Activated CD8-positive, alpha-beta memory T cell treated with anti-CD3 and anti-CD28 coated beads for 24 hours (primary cell): Measurements from ENCODE around the gene SMYD5.

ENCODE experiments used
- DNase-seq: peaks from one replicate; pipeline ENCODE4 v3.0.0-alpha.2; 2020

The SMYD5 gene

DNA sequence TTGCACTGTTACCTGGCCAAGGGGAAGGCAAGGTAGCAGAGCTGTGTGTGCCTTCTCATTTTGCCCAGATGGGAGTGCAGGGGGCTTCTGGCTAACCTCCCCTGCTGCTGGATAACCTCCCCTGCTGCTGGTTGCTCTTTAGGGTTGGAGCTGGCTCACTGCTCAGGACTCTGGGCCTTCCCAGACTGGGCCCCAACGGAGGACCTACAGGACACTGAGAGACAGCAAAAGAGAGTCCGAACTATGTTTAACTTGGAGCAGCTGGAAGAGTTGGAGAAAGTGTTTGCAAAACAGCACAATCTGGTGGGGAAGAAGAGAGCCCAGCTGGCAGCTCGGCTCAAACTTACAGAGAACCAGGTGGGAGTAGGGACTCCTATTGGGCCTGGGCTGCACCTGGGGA, 5.8 kb upstream of the SMYD5 start:
- no peak for DNase-seq

- DNase-seq, result no peak
Observed at GRCh38 chr2:73210019-73210418, 4.0 kb upstream of the SMYD5 start.

GRCh38 chr2:73210696-73211095, 3.3 kb upstream of the SMYD5 start:
- no peak for DNase-seq

- DNase-seq, result no peak
Observed at GRCh38 chr2:73212098-73212447, 2.0 kb upstream of the SMYD5 start.

DNA sequence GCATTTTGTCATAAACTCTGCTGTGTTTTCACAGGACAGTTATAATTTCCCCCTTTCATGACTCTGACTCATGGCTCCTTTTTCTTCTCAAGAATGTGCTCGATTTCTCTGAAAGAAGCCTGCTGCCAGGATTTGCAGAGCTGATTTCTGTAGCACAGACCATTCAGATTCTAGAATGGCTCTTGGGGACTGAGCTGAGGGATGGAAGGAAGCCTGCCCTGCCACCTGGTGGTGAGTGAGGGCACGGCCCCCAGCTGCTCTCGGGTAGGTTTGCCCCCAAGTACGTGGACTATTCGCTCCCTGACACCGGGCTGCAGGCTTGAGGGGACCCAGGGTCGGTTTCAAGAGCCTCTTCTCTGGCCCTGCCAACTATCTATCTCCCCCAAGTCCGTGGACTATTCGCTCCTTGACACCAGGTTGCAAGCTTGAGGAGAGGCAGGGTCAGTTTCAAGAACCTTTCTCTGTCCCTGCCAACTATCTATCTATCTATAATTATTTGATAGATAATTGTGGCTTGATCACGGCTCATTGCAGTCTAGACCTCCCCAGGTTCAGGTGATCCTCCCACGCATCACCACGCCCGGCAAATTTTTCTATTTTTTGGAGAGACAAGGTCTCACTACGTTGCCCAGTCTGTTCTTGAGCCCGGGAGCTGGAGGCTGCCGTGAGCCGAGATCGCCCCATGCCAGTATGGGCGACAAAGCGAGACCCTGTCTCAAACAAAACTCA, 1.4 kb upstream of the SMYD5 start:
- DNase-seq, result peak; percentile 89

DNA sequence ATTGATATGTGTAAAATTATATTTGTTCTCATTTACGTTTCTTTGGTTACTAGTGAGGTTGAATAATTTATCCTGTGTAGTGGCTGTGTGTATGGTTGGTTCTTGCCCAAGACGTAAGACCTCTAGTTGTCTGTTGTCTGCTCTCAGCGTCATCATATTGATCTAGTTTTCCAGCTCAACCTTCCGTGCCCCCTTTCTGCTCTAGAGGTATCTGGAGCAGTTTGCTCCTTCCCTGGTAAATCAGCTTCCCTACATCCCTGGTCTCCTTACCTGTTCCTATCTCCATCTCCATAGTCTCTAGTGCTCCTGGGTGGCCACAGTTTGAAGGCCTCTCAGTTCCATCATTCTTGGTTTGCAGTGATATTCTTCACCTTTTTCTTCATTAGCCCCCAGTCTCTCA, 1.2 kb downstream of the SMYD5 start:
- DNase-seq, result no peak

DNA sequence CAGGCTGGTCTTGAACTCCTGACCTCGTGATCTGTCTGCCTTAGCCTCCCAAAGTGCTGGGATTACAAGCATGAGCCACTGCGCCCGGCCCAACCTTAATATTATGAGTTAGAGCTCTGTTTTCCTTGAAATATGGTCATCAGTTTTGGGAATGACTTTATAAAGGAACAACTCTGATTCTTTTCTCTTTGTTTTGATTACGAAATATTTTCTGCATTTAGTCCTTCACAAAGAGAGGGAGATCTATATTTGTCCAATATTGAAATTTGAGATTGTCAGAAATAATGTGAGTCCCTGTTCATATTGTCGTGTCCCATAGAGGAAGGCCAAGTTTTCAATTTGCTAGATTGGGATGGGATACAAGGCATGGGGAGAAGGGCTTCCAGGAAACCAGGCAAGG, 3.1 kb downstream of the SMYD5 start:
- DNase-seq, result no peak

DNA sequence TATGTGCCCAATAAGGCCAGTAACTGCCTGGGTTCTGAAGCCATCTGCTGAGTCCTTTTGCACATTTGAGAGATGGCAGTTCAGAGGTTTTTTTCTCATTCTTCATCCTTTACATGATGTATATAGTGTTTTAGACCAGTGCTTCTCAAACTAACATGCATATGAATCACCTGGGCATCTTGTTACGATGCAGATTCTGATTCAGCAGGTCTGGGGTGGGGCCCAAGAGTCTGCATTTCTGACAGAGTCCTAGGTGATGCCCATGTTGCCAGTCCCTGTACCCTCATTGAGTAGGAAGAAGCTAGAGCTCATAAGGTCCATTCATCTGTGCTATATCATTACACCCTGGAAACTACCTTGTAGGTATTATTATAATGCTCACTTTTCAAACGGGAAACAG, 3.8 kb downstream of the SMYD5 start:
- no peak for DNase-seq

- no peak for DNase-seq
Observed at GRCh38 chr2:73218298-73218697, 4.3 kb downstream of the SMYD5 start.

DNA sequence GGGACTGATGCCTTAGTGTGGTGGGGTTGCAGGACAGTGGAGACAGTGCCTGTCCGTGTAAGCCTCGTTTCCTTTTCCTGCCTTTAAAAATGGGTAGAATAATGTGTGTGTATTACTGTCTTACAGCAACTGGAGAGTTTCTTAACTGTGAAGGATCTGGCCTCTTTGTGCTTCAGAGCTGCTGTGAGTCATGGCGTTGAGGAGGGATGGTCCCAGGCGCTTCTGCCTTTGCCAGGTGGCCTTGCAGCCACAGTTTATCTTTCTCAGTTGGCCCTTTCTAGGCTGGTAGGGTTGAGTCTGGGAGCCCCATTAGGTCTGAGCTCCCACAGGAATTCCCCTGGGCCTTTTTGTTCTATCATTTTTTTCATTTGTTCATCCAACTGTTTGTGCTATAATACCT, 9.8 kb downstream of the SMYD5 start:
- no peak for DNase-seq

GRCh38 chr2:73225513-73226360, 11.7 kb downstream of the SMYD5 start:
- DNase-seq, result no peak

GRCh38 chr2:73227086-73227485, 13.0 kb downstream of the SMYD5 start:
- no peak for DNase-seq

- DNase-seq, result no peak
Observed at GRCh38 chr2:73228631-73229030, 14.6 kb downstream of the SMYD5 start.

- peak; percentile 76 for DNase-seq
Observed at GRCh38 chr2:73232403-73233153, 18.5 kb downstream of the SMYD5 start.

- peak; percentile 93 for DNase-seq
Observed at GRCh38 chr2:73233154-73233931, 19.3 kb downstream of the SMYD5 start, which contains the start of gene PRADC1. Gene PRADC1, minus strand, starts transcription at chr2:73233239. Its CDS starts 79 bp downstream, at chr2:73233160.

DNA sequence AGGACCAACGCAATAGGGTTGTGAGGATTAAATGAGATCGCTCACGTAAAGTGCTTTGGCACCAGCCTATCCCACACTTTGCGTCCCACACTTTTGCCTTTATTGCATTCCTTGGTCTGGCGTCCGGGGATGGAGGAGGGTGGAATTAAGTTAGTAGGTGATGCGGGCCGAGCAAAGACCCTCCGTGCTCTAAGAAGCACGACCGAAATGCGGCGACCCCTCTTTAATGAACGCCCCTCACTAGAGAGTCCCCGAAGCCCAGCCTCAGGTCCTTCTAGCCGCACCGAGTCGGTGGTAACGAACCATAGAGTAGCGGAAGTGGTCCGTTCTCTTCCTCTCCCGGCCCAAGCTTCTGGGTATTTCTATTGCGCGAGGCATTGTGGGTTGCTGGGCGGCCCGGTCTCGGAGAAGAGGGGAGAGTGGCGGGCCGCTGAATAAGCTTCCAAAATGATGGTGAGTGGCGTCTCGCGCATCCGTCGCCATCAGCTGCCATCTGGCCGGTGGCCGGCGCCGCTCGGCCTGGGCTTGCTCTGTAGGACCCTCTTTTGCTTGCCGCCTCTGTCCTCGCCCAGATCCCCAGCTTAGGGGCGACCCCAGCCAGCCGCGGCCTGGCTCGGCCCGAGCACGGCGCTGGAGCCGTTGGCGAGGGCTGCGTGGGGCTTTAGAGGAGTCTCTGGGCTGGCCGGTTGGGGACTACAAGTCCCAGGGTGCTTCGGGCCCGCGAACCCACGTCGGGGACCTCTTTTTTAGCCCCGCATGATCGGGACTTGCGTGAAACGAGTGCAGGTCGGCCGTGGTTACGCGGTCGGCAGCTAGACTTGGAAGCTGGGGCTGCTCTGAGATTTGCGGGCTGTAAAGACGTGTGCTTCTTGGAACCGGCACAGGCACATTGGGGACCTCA, 20.1 kb downstream of the SMYD5 start, which contains the start of gene CCT7:
TSS of gene CCT7 (plus strand) at position 377 of the 901 bp plus-strand sequence. CDS start at position 448, 71 bp downstream.
- DNase-seq, result peak; percentile 92

DNA sequence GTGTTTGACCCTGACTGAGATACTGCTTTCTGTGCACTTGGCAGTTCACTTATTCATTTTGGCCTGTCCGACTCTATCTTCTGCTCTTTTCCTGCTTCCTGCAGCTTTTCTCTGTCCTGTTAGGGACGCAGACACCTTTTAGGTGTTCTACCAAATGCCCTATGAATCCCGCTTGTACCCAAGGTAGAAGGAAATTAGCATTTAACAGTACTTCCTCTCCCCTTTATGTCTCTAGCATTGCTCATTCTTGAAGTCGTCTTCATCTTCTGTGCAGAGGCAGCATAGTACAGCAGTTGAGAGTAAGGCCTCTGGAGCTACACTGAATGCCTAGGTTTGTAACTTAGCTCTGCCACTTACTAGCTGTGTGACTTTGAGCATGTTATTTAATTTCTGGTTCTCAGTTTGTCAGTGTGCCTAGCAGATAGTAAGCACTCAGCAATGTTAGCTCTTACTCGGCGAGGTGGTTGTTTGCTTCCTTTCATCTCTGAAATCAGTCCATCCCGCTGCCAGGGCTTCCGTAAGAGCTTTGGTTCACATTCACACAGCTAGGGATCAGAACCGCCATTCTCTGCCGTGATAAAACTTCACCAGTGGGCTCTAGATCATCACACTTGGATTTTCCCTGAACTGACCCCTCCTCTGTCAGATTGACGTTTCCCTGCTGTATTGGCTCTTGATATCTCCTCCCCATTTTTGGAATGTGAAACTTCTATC, 21.4 kb downstream of the SMYD5 start:
- no peak for DNase-seq

- DNase-seq, result no peak
Observed at GRCh38 chr2:73237168-73237567, 23.1 kb downstream of the SMYD5 start.

- DNase-seq, result no peak
Observed at GRCh38 chr2:73238149-73238548, 24.1 kb downstream of the SMYD5 start.

- DNase-seq, result no peak
Observed at GRCh38 chr2:73238976-73239375, 24.9 kb downstream of the SMYD5 start.

- no peak for DNase-seq
Observed at GRCh38 chr2:73239776-73240175, 25.7 kb downstream of the SMYD5 start.
